Tibial nerve (tissue), 4 donors: ENCODE results near the gene SHROOM1. TPM values are rescaled to one million over a fixed set of nuclear protein-coding genes. Genes with fewer than 3 reads are reported as not detected.

ENCODE experiments used
- DNase-seq, 2 donors: peaks; one replicate each; pipeline ENCODE4 v3.0.0-alpha.2; 2019; ENCODE audit warnings: low spot score in 2 of 2
- H3K27ac ChIP-seq, 4 donors: fragments of 200-600 bp; sonication (generic) in 3 of 4; one replicate each; pipeline ENCODE4 v1.5.1; 2017 to 2019; ENCODE audit warnings: mild to moderate bottlenecking in 1 of 4
- H3K27me3 ChIP-seq, 2 donors: fragments of 200-600 bp; sonication (generic) in 1 of 2; one replicate each; pipeline versions ENCODE4 v1.5.1 to v1.6.0; 2017 to 2019
- H3K36me3 ChIP-seq, 3 donors: fragments of 200-600 bp; sonication (generic); one replicate each; pipeline ENCODE4 v1.5.1; 2018 to 2019
- H3K4me1 ChIP-seq, 4 donors: fragments of 200-600 bp; sonication (generic) in 3 of 4; one replicate each; pipeline ENCODE4 v1.5.1; 2017 to 2019
- H3K4me3 ChIP-seq, 4 donors: fragments of 200-600 bp; sonication (generic) in 3 of 4; one replicate each; pipeline ENCODE4 v1.5.1; 2017 to 2019; ENCODE audit warnings: mild to moderate bottlenecking in 1 of 4, moderate library complexity in 1 of 4
- H3K9me3 ChIP-seq, 4 donors: fragments of 200-600 bp; sonication (generic) in 3 of 4; one replicate each; pipeline ENCODE4 v1.5.1; 2017 to 2019
- EP300 ChIP-seq, 2 donors: sonication (generic); formaldehyde crosslinking; IDR thresholded peaks; one replicate each; pipeline ENCODE4 v1.6.1; 2017; ENCODE audit warnings: antibody characterized with exemption in 2 of 2, mild to moderate bottlenecking in 1 of 2
- POLR2A ChIP-seq, 2 donors: fragments of 450-650 bp; IDR thresholded peaks; one replicate each; pipeline ENCODE4 v1.6.1; 2017; ENCODE audit warnings: antibody characterized with exemption in 2 of 2, mild to moderate bottlenecking in 2 of 2, moderate library complexity in 2 of 2
- WGBS, 2 donors: methylation state at CpG; one replicate each; pipeline ENCODE4 v1.1.5; 2018; 5-methylcytosine and 5-hydroxymethylcytosine counted together
- total RNA-seq, 4 donors: library from RNA; depleted of rRNA; stranded (reverse); fragments of >200 nt; gene quantifications; one replicate each; pipeline ENCODE4 v1.1.0, GENCODE V29; 2016
- TF ChIP-seq, protein P1 (sequence below), 5 experiments: fragments of 200-600 bp in 3 of 5; fragments of 450-650 bp in 2 of 5; sonication (generic) in 3 of 5; IDR thresholded peaks; one replicate each; pipeline ENCODE4 v1.5.1; 2016 to 2019; ENCODE audit warnings: antibody characterized with exemption in 5 of 5, mild to moderate bottlenecking in 3 of 5, moderate library complexity in 2 of 5

Gene SHROOM1
- total RNA-seq, 4 donors from 2014 or later, result 29.1 to 67.5 (median 38.5) TPM

- H3K4me1 ChIP-seq, result no peaks in the 10 kb centered on the region
- H3K4me3 ChIP-seq, result no peak overlapping the region
- H3K9me3 ChIP-seq, result no peaks in the 10 kb centered on the region
- H3K27ac ChIP-seq, result no peak overlapping the region
- no peaks in the 10 kb centered on the region for H3K36me3 ChIP-seq
- TF ChIP-seq POLR2A (IDR thresholded peaks at IDR 0.05) (no peak), EP300 (IDR thresholded peaks at IDR 0.05) (no peak)
- TF ChIP-seq, protein P1, sequence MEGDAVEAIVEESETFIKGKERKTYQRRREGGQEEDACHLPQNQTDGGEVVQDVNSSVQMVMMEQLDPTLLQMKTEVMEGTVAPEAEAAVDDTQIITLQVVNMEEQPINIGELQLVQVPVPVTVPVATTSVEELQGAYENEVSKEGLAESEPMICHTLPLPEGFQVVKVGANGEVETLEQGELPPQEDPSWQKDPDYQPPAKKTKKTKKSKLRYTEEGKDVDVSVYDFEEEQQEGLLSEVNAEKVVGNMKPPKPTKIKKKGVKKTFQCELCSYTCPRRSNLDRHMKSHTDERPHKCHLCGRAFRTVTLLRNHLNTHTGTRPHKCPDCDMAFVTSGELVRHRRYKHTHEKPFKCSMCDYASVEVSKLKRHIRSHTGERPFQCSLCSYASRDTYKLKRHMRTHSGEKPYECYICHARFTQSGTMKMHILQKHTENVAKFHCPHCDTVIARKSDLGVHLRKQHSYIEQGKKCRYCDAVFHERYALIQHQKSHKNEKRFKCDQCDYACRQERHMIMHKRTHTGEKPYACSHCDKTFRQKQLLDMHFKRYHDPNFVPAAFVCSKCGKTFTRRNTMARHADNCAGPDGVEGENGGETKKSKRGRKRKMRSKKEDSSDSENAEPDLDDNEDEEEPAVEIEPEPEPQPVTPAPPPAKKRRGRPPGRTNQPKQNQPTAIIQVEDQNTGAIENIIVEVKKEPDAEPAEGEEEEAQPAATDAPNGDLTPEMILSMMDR (IDR thresholded peaks at IDR 0.05), result no peak
- no peak for DNase-seq
- 66 to 73% methylated on average over 2 of the region's 2 CpGs for WGBS, 2 donors
- H3K27me3 ChIP-seq, result no peaks in the 10 kb centered on the region
Observed at GRCh38 chr5:132790201-132790865, 40.1 kb downstream of the SHROOM1 start.

- no peaks in the 10 kb centered on the region for H3K27me3 ChIP-seq
- WGBS, 2 donors, result 82 to 84% methylated on average over 7 to 8 of the region's 8 CpGs
- H3K4me3 ChIP-seq, result no peak overlapping the region
- no peak for DNase-seq
- H3K4me1 ChIP-seq, result no peaks in the 10 kb centered on the region
- TF ChIP-seq, protein P1 (IDR thresholded peaks at IDR 0.05), result no peak
- TF ChIP-seq POLR2A (IDR thresholded peaks at IDR 0.05) (no peak), EP300 (IDR thresholded peaks at IDR 0.05) (no peak)
- H3K9me3 ChIP-seq, result no peaks in the 10 kb centered on the region
- no peak overlapping the region for H3K27ac ChIP-seq
- no peaks in the 10 kb centered on the region for H3K36me3 ChIP-seq
Observed at GRCh38 chr5:132788990-132789886, 41.2 kb downstream of the SHROOM1 start.

DNA sequence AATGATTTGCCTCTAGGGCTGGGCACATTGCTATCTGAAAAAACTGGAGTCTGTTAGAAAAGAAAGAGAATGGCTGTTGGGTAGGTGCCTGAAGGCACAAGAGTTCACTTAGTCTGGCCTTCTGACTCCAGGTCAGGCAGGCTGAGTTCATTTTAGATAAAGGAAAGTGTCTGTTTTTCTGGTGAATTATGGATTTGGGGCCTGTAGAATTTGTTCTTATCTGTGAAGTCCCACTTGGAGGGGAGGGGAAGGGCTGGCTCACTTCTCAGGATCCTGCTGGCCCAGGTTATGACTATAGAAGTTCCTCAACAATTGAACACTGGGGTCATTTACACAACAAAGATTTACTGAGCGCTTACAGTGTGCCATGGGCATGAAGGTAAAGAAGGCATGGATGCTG lies 41.9 kb downstream of the SHROOM1 start:
- H3K9me3 ChIP-seq, result no peaks in the 10 kb centered on the region
- H3K4me3 ChIP-seq, result no peak overlapping the region
- no peak for DNase-seq
- no peaks in the 10 kb centered on the region for H3K36me3 ChIP-seq
- H3K4me1 ChIP-seq, result no peaks in the 10 kb centered on the region
- no peaks in the 10 kb centered on the region for H3K27me3 ChIP-seq
- H3K27ac ChIP-seq, result no peak overlapping the region
- 93 to 95% methylated on average over 1 of the region's 1 CpG for WGBS, 2 donors
- TF ChIP-seq EP300 (IDR thresholded peaks at IDR 0.05) (no peak), POLR2A (IDR thresholded peaks at IDR 0.05) (no peak)
- TF ChIP-seq, protein P1 (IDR thresholded peaks at IDR 0.05), result no peak

GRCh38 chr5:132787076-132787475 lies 43.4 kb downstream of the SHROOM1 start:
- WGBS, 2 donors, result 94 to 95% methylated on average over 1 of the region's 1 CpG
- no peak for TF ChIP-seq EP300 (IDR thresholded peaks at IDR 0.05)
- TF ChIP-seq, protein P1 (IDR thresholded peaks at IDR 0.05), result no peak
- no peak for TF ChIP-seq POLR2A (IDR thresholded peaks at IDR 0.05)
- Histone ChIP-seq H3K9me3 (no peaks in the 10 kb centered on the region), H3K4me1 (no peaks in the 10 kb centered on the region), H3K36me3 (no peaks in the 10 kb centered on the region), H3K27me3 (no peaks in the 10 kb centered on the region), H3K4me3 (no peak overlapping the region), H3K27ac (no peak overlapping the region)
- DNase-seq, result no peak

- Histone ChIP-seq H3K36me3 (no peaks in the 10 kb centered on the region), H3K27me3 (no peaks in the 10 kb centered on the region), H3K27ac (no peak overlapping the region), H3K4me3 (no peak overlapping the region), H3K4me1 (no peaks in the 10 kb centered on the region), H3K9me3 (no peaks in the 10 kb centered on the region)
- 97 to 98% methylated on average over 4 of the region's 4 CpGs for WGBS, 2 donors
- TF ChIP-seq POLR2A (IDR thresholded peaks at IDR 0.05) (no peak), EP300 (IDR thresholded peaks at IDR 0.05) (no peak)
- TF ChIP-seq, protein P1 (IDR thresholded peaks at IDR 0.05), result no peak
- no peak for DNase-seq
Observed at GRCh38 chr5:132785864-132786263, 44.6 kb downstream of the SHROOM1 start.
